Activated B cell treated with CpG ODN at 0.5 μM for 24 hours (primary cell): ENCODE measurements around the gene TNPO1. TPM values are rescaled to one million over a fixed set of nuclear protein-coding genes. Genes with fewer than 3 reads are reported as not detected.

ENCODE experiments used
- ATAC-seq: fragments of 200-7000 bp; cut with Tn5 transposase; one replicate; pipeline ENCODE4 v1.10.0; 2021; ENCODE audit warnings: low read depth, mild to moderate bottlenecking, moderate library complexity
- CTCF ChIA-PET: fragments of 350-600 bp; sonication (Branson Sonifier 250); formaldehyde crosslinking; loops from one replicate; lab custom pipeline; 2021; ENCODE audit warnings: antibody characterized with exemption; lab: Charles Lee
- POLR2A ChIA-PET: fragments of 350-600 bp; sonication (Branson Sonifier 250); formaldehyde crosslinking; loops from one replicate; lab custom pipeline; 2021; ENCODE audit warnings: antibody characterized with exemption; lab: Charles Lee
- DNase-seq: peaks from one replicate; pipeline ENCODE4 v3.0.0; 2022
- H3K27ac Mint-ChIP-seq: one replicate; pipeline ENCODE4 v1.8.0; 2020; ENCODE audit warnings: mixed read lengths
- H3K27me3 Mint-ChIP-seq: one replicate; pipeline ENCODE4 v1.8.0; 2021; ENCODE audit warnings: mixed read lengths
- H3K36me3 Mint-ChIP-seq: one replicate; pipeline ENCODE4 v1.8.0; 2021; ENCODE audit warnings: low read depth, mixed read lengths
- H3K4me1 Mint-ChIP-seq: one replicate; pipeline ENCODE4 v1.8.0; 2021; ENCODE audit warnings: mixed read lengths
- H3K4me3 Mint-ChIP-seq: one replicate; pipeline ENCODE4 v1.8.0; 2020; ENCODE audit warnings: mild to moderate bottlenecking, mixed read lengths
- H3K9me3 Mint-ChIP-seq: one replicate; pipeline ENCODE4 v1.8.0; 2020; ENCODE audit warnings: mixed read lengths
- intact Hi-C: fragments of 100-400 bp; cut with micrococcal nuclease; formaldehyde crosslinking; loops from one replicate; pipeline ENCODE4 v1.15.1; 2024
- total RNA-seq: library from RNA; stranded (reverse); gene quantifications from 2 replicates; pipeline ENCODE4 v1.2.3, GENCODE V29; 2022
- TF ChIP-seq, protein P1 (sequence below): fragments of 200-600 bp; IDR thresholded peaks from one replicate; pipeline ENCODE4 v1.8.0; 2022; ENCODE audit warnings: antibody characterized with exemption, mild to moderate bottlenecking

TNPO1 gene
- total RNA-seq, 1 donor from 2014 or later, result 109 TPM

DNA sequence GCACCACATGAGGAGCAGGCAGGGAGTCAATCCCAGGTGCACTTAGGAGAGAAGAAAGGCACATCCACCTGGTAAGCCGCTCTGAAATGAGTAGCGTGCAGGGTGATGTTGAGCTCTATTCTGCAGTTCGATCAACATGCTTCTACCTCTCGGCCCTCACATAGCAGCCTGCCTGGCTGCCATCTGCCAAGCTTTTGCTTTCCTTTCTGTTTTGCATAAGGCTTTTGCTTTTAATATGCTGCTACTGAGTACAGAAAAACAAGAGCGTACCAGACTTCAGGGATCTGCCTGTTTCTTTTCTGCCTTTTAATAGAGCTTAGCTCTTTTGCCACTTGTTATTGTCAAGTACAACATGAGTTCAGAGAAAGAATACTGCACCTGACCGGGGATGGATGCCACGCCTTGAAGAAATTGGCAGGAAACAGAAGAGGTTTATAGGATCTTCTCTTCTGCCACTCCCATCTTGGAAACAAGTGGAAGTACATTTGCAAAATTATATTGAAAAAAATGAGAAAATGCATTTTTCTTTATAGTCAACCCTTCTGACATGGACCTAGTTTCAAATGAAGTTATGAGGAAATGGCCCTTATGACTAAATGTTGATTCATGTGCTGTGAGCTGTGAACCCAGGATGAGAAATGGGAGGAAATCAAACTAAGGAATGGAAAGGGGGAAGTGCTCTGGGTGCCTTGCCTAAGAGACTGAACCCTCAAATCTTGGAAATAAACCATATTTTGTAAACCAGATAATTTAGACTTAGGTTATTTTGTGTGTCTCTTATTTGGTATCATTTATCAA is 135.4 kb downstream of the TNPO1 start:
- POLR2A ChIA-PET, result no interaction called here
- no peak for ATAC-seq
- DNase-seq, result no peak
- CTCF ChIA-PET, result no interaction called here
- no peak overlapping the region for H3K27ac Mint-ChIP-seq
- peaks cover 11% of the 10 kb centered on the region for H3K4me1 Mint-ChIP-seq
- TF ChIP-seq, protein P1, sequence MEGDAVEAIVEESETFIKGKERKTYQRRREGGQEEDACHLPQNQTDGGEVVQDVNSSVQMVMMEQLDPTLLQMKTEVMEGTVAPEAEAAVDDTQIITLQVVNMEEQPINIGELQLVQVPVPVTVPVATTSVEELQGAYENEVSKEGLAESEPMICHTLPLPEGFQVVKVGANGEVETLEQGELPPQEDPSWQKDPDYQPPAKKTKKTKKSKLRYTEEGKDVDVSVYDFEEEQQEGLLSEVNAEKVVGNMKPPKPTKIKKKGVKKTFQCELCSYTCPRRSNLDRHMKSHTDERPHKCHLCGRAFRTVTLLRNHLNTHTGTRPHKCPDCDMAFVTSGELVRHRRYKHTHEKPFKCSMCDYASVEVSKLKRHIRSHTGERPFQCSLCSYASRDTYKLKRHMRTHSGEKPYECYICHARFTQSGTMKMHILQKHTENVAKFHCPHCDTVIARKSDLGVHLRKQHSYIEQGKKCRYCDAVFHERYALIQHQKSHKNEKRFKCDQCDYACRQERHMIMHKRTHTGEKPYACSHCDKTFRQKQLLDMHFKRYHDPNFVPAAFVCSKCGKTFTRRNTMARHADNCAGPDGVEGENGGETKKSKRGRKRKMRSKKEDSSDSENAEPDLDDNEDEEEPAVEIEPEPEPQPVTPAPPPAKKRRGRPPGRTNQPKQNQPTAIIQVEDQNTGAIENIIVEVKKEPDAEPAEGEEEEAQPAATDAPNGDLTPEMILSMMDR, result no peak
- intact Hi-C loops, result no loop called here
- H3K27me3 Mint-ChIP-seq, result peaks cover 17% of the 10 kb centered on the region
- peaks cover 5% of the 10 kb centered on the region for H3K36me3 Mint-ChIP-seq
- no peaks in the 10 kb centered on the region for H3K9me3 Mint-ChIP-seq
- H3K4me3 Mint-ChIP-seq, result no peak overlapping the region

DNA sequence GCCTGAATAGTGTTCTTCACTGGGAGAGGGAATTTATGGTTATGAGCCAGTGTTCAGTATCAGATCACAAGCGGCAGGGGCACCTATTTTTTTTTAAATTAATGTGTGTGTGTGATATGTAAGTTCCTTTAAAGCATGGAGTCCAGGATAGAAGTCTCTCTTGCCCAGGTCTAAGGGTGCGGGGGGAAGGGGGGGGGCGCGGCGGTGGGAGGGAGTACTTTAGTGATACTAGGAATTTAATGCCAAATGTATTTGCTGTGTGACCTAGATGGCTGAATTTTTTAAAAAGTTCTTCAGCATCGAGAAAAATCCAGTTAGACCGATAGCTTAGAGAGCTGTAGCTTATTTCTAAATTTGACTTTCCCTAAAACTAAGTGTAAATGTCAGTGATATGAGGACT is 137.9 kb downstream of the TNPO1 start:
- intact Hi-C loops, result loop anchor here (2.0 kb wide), 1 partner anchor 106 kb away; no protein-coding TSS in a partner anchor
- Mint-ChIP-seq H3K27ac (no peak overlapping the region), H3K4me1 (peaks cover 14% of the 10 kb centered on the region), H3K27me3 (peaks cover 17% of the 10 kb centered on the region), H3K36me3 (peaks cover 5% of the 10 kb centered on the region), H3K9me3 (no peaks in the 10 kb centered on the region), H3K4me3 (no peak overlapping the region)
- ATAC-seq (no peak), DNase-seq (no peak)
- ChIA-PET POLR2A (no interaction called here), CTCF (no interaction called here)
- TF ChIP-seq, protein P1, result no peak

DNA sequence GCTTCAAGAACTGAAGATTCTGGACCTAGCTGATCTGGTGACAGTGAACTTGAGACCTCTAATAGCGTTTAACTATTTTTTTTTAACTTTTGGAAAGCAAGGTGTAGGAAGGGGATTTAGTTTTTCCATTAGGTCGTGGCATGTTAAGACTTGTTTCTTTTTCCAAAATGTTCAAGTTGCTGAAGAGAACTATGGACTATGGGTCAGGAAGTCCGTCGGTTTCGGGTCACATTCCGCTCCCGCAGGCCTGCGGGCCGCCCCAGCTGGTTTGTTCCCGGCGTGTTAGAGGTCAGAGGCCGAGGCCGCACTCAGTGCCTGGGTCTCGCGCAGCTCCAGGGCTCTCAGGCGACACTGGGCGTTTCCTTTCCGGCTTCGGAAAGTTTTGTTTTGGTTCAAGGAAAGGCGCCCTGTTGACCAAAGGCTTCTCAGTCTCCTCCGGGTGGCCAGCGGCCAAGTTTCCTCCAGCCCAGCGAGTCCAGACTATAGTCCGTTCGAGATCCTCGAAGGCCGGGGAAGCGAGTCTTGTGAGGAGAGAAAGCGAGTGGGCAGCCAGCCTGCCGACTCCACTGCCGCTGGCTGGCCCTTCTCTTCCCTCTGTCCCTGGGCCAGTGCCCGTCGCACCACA is 138.8 kb downstream of the TNPO1 start:
- H3K27me3 Mint-ChIP-seq, result peaks cover 22% of the 10 kb centered on the region
- peak; percentile 33 for ATAC-seq
- TF ChIP-seq, protein P1, result no peak
- H3K4me3 Mint-ChIP-seq, result peak overlapping the region; percentile 92
- H3K9me3 Mint-ChIP-seq, result no peaks in the 10 kb centered on the region
- POLR2A ChIA-PET, result interaction anchor here (1.0 kb wide), 1 partner anchor 544 kb away, joined by 3 read pairs; no protein-coding TSS in a partner anchor
- no peak for DNase-seq
- H3K36me3 Mint-ChIP-seq, result peaks cover 5% of the 10 kb centered on the region
- intact Hi-C loops, result loop anchor here (1.0 to 5.0 kb wide), 8 partner anchors 106 to 1498 kb away; partner anchors contain the start of genes ANKRA2, BDP1, FOXD1 and MRPS27
- CTCF ChIA-PET, result interaction anchor here (1.2 to 1.7 kb wide), 2 partner anchors 11 to 14 kb away, joined by 3 read pairs; no protein-coding TSS in a partner anchor
- H3K4me1 Mint-ChIP-seq, result peaks cover 14% of the 10 kb centered on the region
- peak overlapping the region; percentile 76 for H3K27ac Mint-ChIP-seq

DNA sequence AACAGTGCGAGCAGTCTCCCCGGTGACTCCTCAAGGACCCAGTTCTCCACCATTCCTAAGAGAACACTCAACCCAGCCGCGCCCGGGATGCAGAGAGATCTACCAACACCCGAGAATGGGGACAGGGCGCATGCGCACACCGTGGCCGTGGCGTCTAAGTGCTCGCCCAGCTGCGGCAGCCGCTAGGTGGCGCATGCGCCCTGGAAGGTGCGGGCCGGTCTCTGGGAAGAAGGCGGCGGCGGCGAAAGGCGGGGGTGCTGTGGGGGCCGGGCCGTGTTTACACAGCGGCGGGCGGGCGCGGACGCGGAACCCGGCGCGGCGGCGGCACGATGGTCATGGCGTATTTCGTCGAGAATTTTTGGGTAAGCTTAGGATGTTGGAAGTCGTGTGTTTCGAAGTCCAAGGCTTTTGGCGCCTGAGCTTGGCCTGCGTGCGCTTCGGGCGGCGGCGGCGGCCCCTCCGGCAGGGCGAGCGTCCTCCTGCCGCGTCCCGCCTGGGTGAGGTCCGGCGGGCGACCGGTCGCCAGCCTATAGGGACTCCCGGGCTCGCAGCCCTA is 139.4 kb downstream of the TNPO1 start, which contains the start of gene FCHO2:
FCHO2 (plus strand) TSS at position 274 of the 556 bp plus-strand sequence; CDS start at position 330, 56 bp downstream.
- DNase-seq, result peak; percentile 96
- peak; percentile 96 for ATAC-seq
- ChIA-PET CTCF (interaction anchor here (1.2 to 1.7 kb wide), 2 partner anchors 12 to 13 kb away, joined by 3 read pairs; no protein-coding TSS in a partner anchor), POLR2A (interaction anchor here (0.7 to 1.0 kb wide), 2 partner anchors 107 to 543 kb away, joined by 3 read pairs; no protein-coding TSS in a partner anchor)
- Mint-ChIP-seq H3K9me3 (no peaks in the 10 kb centered on the region), H3K27ac (peak within 1 kb of the TSS; percentile 76), H3K36me3 (peaks cover 5% of the 10 kb centered on the region), H3K27me3 (peaks cover 22% of the 10 kb centered on the region), H3K4me3 (peak within 1 kb of the TSS; percentile 92), H3K4me1 (peaks cover 14% of the 10 kb centered on the region)
- intact Hi-C loops, result loop anchor here (1.0 to 5.0 kb wide), 10 partner anchors 107 to 1811 kb away; partner anchors contain the start of genes ANKRA2, BDP1, BTF3 and FOXD1
- TF ChIP-seq, protein P1, result no peak
